Inflammatory macrophage treated with lipopolysaccharide for 1 hour (primary cell): ENCODE measurements around the gene FANCD2.
A peak's percentile ranks its signal among the peaks of the same experiment; 100 is the strongest.
"Not testable (repeated sequence)": the region's sequence is repeated elsewhere in the genome, so short reads cannot be mapped to it uniquely, and the experiment has no call there.

Experiments used
- DNase-seq, 2 donors: peaks; one replicate each; pipeline ENCODE4 v3.0.0-alpha.2; 2020 to 2022

Gene FANCD2

GRCh38 chr3:10115326-10116137 is 89.3 kb downstream of the FANCD2 start, which contains the start of gene BRK1:
TSS of gene BRK1 (plus strand) at chr3:10115675. CDS start at chr3:10115702, 27 bp downstream.
- peak; percentile 98 for DNase-seq

- peak; percentile 40 to 44 for DNase-seq
Observed at GRCh38 chr3:10116138-10116460, 89.9 kb downstream of the FANCD2 start.

GRCh38 chr3:10116928-10117327 is 90.7 kb downstream of the FANCD2 start:
- DNase-seq: no peak

- DNase-seq: no peak
Observed at GRCh38 chr3:10119376-10119775, 93.1 kb downstream of the FANCD2 start.

- DNase-seq: no peak
Observed at GRCh38 chr3:10121064-10121463, 94.8 kb downstream of the FANCD2 start.

GRCh38 chr3:10122724-10123123 is 96.5 kb downstream of the FANCD2 start:
- DNase-seq: no peak

- not testable (repeated sequence) for DNase-seq
Observed at GRCh38 chr3:10135872-10136271, 109.6 kb downstream of the FANCD2 start.

- no peak for DNase-seq
Observed at GRCh38 chr3:10136426-10137005, 110.3 kb downstream of the FANCD2 start.

- no peak for DNase-seq
Observed at GRCh38 chr3:10137178-10137577, 110.9 kb downstream of the FANCD2 start.

GRCh38 chr3:10140996-10141546 is 114.8 kb downstream of the FANCD2 start:
- DNase-seq: no peak

- peak in 1 of 2 donors; percentile 44 for DNase-seq
Observed at GRCh38 chr3:10142707-10143560, 116.7 kb downstream of the FANCD2 start.

GRCh38 chr3:10145685-10146084 is 119.4 kb downstream of the FANCD2 start:
- DNase-seq: peak; percentile 59 to 63

GRCh38 chr3:10149226-10149625 is 123.0 kb downstream of the FANCD2 start:
- peak; percentile 51 to 65 for DNase-seq

- DNase-seq: no peak
Observed at GRCh38 chr3:10150987-10151386, 124.8 kb downstream of the FANCD2 start.
